CD8-positive, alpha-beta memory T cell (primary cell): Measurements from ENCODE around the gene BLOC1S1. TPM values are rescaled to one million over a fixed set of nuclear protein-coding genes. Genes with fewer than 3 reads are reported as not detected.

Experiments
- CTCF ChIA-PET: fragments of 350-600 bp; sonication (Branson Sonifier 250); formaldehyde crosslinking; loops from one replicate; lab custom pipeline; 2021; ENCODE audit warnings: antibody characterized with exemption; lab: Charles Lee
- POLR2A ChIA-PET: fragments of 350-600 bp; sonication (Branson Sonifier 250); formaldehyde crosslinking; loops from one replicate; lab custom pipeline; 2021; ENCODE audit warnings: antibody characterized with exemption; lab: Charles Lee
- DNase-seq, 5 donors: peaks; one replicate each; pipeline versions ENCODE4 v3.0.0 to v3.0.0-alpha.2; 2020 to 2022; ENCODE audit warnings: mixed read lengths in 1 of 5
- H3K27ac ChIP-seq: one replicate; pipeline ENCODE4 v1.7.0; 2013; ENCODE audit warnings: low read depth, mild to moderate bottlenecking, low read length, moderate library complexity
- H3K27me3 ChIP-seq: 2 replicates; pipeline ENCODE4 v1.7.0; 2013; ENCODE audit warnings: low read length, mild to moderate bottlenecking; ENCODE audit not compliant: insufficient read depth, poor library complexity, severe bottlenecking
- H3K36me3 ChIP-seq: 2 replicates; pipeline ENCODE4 v1.7.0; 2013; ENCODE audit warnings: mild to moderate bottlenecking, low read length, moderate library complexity; ENCODE audit not compliant: insufficient read depth
- H3K4me1 ChIP-seq: 2 replicates; pipeline ENCODE4 v1.7.0; 2013; ENCODE audit warnings: mild to moderate bottlenecking, low read length, moderate library complexity; ENCODE audit not compliant: insufficient read depth
- H3K4me3 ChIP-seq: 2 replicates; pipeline ENCODE4 v1.7.0; 2013; ENCODE audit warnings: mild to moderate bottlenecking, low read length
- H3K9me3 ChIP-seq: 2 replicates; pipeline ENCODE4 v1.7.0; 2013; ENCODE audit warnings: mild to moderate bottlenecking, low read length
- H3K27ac Mint-ChIP-seq, 8 donors: one replicate each; pipeline ENCODE4 v1.8.0; 2020 to 2021; ENCODE audit warnings: mixed read lengths in 8 of 8, mild to moderate bottlenecking in 6 of 8, inconsistent platforms in 3 of 8, moderate library complexity in 3 of 8
- H3K27me3 Mint-ChIP-seq, 2 donors: one replicate each; pipeline ENCODE4 v1.8.0; 2020 to 2021; ENCODE audit warnings: mixed read lengths in 2 of 2, mild to moderate bottlenecking in 1 of 2, moderate library complexity in 1 of 2
- H3K36me3 Mint-ChIP-seq, 3 donors: one replicate each; pipeline ENCODE4 v1.8.0; 2020 to 2021; ENCODE audit warnings: mixed read lengths in 3 of 3, inconsistent platforms in 1 of 3, mild to moderate bottlenecking in 1 of 3
- H3K4me1 Mint-ChIP-seq, 3 donors: one replicate each; pipeline ENCODE4 v1.8.0; 2020 to 2021; ENCODE audit warnings: mixed read lengths in 3 of 3, inconsistent platforms in 1 of 3, mild to moderate bottlenecking in 1 of 3
- H3K4me3 Mint-ChIP-seq, 7 donors: one replicate each; pipeline ENCODE4 v1.8.0; 2020 to 2021; ENCODE audit warnings: mixed read lengths in 7 of 7, mild to moderate bottlenecking in 6 of 7, moderate library complexity in 4 of 7, inconsistent platforms in 2 of 7
- H3K9me3 Mint-ChIP-seq, 5 donors: one replicate each; pipeline ENCODE4 v1.8.0; 2020 to 2022; ENCODE audit warnings: mixed read lengths in 5 of 5, mild to moderate bottlenecking in 3 of 5, moderate library complexity in 2 of 5, inconsistent platforms in 1 of 5
- polyA plus RNA-seq: library from polyadenylated mRNA; unstranded; fragments of 300-500 nt; fragmentation: Illumina TruSeq; gene quantifications from one replicate; pipeline ENCODE4 v1.2.3, GENCODE V29; 2021
- total RNA-seq, 2 experiments: library from RNA; stranded (reverse); gene quantifications; one replicate each; pipeline ENCODE4 v1.2.3, GENCODE V29; 2021

Gene BLOC1S1
- total and polyA plus RNA-seq, 3 experiments from 2014 or later = 90.2 to 110 (median 97.5) TPM

DNA sequence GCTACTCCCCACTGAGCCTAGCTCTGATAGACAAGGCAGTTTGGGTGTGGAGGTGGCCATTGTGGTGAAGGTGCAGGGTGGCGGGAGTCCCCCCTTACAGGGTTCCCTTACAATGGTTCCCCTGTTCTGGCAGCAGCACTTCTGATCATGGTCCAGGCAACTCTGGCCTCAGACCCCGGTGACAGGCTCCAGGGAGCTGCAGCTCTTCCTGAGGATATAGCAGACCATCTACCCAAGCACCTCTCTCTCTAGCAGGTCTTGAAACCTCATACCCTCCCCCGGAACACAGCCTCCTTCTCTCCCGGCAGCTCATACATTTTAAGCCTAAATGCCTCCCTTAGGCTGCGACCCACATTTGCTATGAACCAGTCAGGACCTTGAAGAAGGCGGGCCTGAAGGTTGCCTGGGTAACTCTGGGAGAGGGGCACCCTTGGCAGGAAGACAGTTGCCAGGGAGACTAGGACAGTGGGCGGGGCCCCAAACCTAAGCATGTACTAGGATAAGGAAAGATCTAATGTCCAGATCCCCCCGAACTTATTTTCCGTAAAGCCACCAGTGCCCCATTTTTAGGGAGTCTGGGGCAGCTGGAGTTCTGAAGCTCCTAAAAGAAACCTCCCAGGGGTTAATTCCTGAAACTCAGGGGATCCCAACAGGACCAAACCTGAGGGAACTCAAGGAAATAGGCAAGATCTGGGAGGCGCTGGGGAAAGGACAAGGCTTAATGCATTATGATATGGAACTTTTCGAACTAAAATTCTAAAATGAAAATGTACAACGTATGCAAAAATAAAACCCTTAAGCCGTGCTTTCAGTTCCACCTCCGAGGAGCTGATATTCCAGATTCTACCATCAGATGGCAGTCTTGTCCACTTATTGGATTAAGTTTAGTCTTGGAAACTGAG lies 22.5 kb downstream of the BLOC1S1 start:
- peaks cover 25% of the 10 kb centered on the region for H3K4me1 ChIP-seq
- Mint-ChIP-seq H3K9me3 (no peaks in the 10 kb centered on the region), H3K27me3 (no peaks in the 10 kb centered on the region), H3K4me1 (peaks cover 26 to 38% (median 27%) of the 10 kb centered on the region in 3 donors), H3K27ac (peak overlapping the region; percentile 91 to 98 (median 92)), H3K4me3 (peak overlapping the region; percentile 81 to 96 (median 85)), H3K36me3 (peaks cover 0 to 2% (median 0%) of the 10 kb centered on the region in 3 donors)
- H3K27me3 ChIP-seq = no peaks in the 10 kb centered on the region
- H3K4me3 ChIP-seq = peak overlapping the region; percentile 95
- POLR2A ChIA-PET = interaction anchor here (0.5 to 2.2 kb wide), 12 partner anchors 9 to 451 kb away, joined by 3 to 12 read pairs (median 4); partner anchors contain the start of genes BLOC1S1, CD63, RAB5B and SMARCC2
- no peaks in the 10 kb centered on the region for H3K9me3 ChIP-seq
- DNase-seq = peak; percentile 48 to 85 (median 75)
- H3K27ac ChIP-seq = peak overlapping the region; percentile 82
- CTCF ChIA-PET = interaction anchor here (0.7 to 6.5 kb wide), 39 partner anchors 9 to 621 kb away, joined by 3 to 78 read pairs (median 4); partner anchors contain the start of genes BLOC1S1, CD63, ORMDL2 and PYM1
- H3K36me3 ChIP-seq = no peaks in the 10 kb centered on the region

DNA sequence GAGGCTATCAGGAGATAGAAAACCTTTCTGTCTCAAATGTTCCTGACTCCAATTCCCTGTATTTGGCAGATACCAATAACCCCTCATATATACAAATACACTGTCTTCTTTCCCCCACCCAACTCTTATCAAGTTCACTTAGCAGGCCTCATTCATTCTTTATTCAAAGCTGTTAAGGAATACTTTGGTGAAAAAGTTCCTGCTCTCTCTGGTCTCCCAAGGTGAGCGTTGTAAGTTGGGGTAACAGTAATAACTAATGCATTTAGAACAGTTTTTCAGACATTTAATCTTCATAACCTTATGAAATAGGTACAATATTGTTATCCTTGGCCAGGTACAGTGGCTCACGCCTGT lies 23.2 kb downstream of the BLOC1S1 start:
- H3K9me3 Mint-ChIP-seq = no peaks in the 10 kb centered on the region
- POLR2A ChIA-PET = interaction anchor here (1.0 to 2.2 kb wide), 8 partner anchors 9 to 451 kb away, joined by 3 to 12 read pairs (median 7); partner anchors contain the start of genes BLOC1S1, CD63, RAB5B and SMARCC2
- H3K27me3 Mint-ChIP-seq = no peaks in the 10 kb centered on the region
- no peak overlapping the region for H3K4me3 ChIP-seq
- H3K36me3 Mint-ChIP-seq = peaks cover 0 to 5% (median 0%) of the 10 kb centered on the region in 3 donors
- H3K27ac ChIP-seq = no peak overlapping the region
- CTCF ChIA-PET = interaction anchor here (1.0 to 6.5 kb wide), 33 partner anchors 9 to 467 kb away, joined by 3 to 78 read pairs (median 5); partner anchors contain the start of genes BLOC1S1, CD63, ORMDL2 and PYM1
- H3K27me3 ChIP-seq = no peaks in the 10 kb centered on the region
- peaks cover 30 to 40% (median 33%) of the 10 kb centered on the region in 3 donors for H3K4me1 Mint-ChIP-seq
- H3K9me3 ChIP-seq = no peaks in the 10 kb centered on the region
- peak overlapping the region in 5 of 8 donors; percentile 91 to 95 (median 92) for H3K27ac Mint-ChIP-seq
- peaks cover 27% of the 10 kb centered on the region for H3K4me1 ChIP-seq
- H3K36me3 ChIP-seq = no peaks in the 10 kb centered on the region
- DNase-seq = no peak
- H3K4me3 Mint-ChIP-seq = peak overlapping the region in 5 of 7 donors; percentile 81 to 96 (median 85)

DNA sequence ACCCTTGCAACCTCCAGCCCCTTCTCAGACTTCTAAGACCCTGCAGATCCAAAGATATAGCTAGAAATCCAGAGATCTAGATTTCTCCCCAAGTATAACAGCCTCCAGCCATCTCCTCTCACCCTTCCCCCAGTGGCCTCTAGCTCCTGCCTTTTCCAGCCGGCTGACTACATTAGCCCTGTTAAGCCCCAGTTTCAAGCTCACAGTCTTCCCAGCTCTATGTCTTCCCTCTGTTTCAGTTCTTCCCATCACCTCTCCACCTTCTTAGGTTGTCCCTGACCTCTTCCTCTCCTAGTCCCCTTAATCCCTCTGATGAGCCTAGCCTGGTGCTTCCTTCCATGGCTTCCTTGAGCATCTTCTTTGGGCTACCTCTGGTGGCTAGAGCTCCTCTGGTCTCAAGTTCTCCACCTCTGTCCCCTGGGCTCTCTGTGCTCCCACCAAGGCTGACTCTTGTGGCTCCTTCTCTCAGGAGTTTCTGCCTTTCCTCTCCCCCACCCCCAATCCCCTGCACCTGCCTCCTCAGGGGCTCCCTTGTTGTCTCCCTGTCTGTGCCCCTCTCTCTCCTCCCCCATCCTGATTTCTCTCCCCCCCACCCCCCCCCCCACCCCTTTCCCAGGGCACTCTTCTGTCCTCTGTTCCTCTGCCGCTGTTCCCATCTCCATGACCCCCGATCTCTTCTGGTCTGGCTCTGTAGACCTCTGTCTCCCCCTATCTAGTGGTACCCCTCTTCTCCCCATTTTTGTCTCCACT lies 26.3 kb downstream of the BLOC1S1 start:
- no peaks in the 10 kb centered on the region for H3K9me3 Mint-ChIP-seq
- H3K9me3 ChIP-seq = no peaks in the 10 kb centered on the region
- ChIA-PET POLR2A (no interaction called here), CTCF (interaction anchor here (0.8 to 6.5 kb wide), 6 partner anchors 76 to 287 kb away, joined by 3 to 78 read pairs (median 3); partner anchors contain the start of genes DGKA, ORMDL2 and SARNP)
- H3K4me1 ChIP-seq = peaks cover 37% of the 10 kb centered on the region
- H3K27ac Mint-ChIP-seq = peak overlapping the region; percentile 15 to 98 (median 85)
- DNase-seq = no peak
- no peaks in the 10 kb centered on the region for H3K36me3 ChIP-seq
- peak overlapping the region; percentile 59 for H3K4me3 ChIP-seq
- H3K4me1 Mint-ChIP-seq = peaks cover 44 to 55% (median 52%) of the 10 kb centered on the region in 3 donors
- peak overlapping the region; percentile 42 for H3K27ac ChIP-seq
- peak overlapping the region; percentile 70 to 91 (median 82) for H3K4me3 Mint-ChIP-seq
- no peaks in the 10 kb centered on the region for H3K27me3 Mint-ChIP-seq
- H3K27me3 ChIP-seq = no peaks in the 10 kb centered on the region
- peaks cover 0 to 5% (median 0%) of the 10 kb centered on the region in 3 donors for H3K36me3 Mint-ChIP-seq

DNA sequence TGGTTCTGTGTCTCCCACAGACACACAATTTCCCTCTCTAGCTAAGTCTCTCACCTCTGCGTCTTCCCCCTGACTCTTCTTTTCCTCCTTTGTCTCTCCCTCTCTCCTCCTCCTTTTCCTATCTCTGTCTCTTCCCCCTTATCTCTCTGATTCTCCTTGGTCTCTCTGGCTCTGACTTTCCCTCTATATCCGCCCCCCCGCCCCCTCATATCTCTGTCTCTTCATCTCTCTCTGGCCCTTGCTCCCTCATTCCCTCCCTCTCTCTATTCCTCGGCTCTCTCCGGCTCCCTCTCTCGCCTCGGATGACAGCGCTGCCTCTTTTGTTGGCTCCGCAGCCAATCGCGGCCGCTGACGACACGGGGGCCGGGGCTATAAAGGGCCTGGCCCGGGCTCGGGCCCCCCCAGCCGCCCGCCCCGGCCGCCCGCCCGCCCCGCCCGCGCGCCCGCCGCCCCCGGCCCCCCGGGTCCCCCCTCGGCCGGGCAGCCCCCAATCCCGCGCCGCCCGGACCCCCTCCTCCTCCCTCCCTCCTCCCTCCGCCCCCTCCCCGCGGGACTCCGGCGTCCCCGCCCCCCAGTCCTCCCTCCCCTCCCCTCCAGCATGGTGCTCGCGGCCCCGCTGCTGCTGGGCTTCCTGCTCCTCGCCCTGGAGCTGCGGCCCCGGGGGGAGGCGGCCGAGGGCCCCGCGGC lies 27.0 kb downstream of the BLOC1S1 start, which contains the start of gene GDF11:
TSS of gene GDF11 (plus strand) at position 404 of the 687 bp plus-strand sequence. CDS start at position 599, 195 bp downstream.
- H3K36me3 ChIP-seq = no peaks in the 10 kb centered on the region
- Mint-ChIP-seq H3K36me3 (peaks cover 0 to 5% (median 0%) of the 10 kb centered on the region in 3 donors), H3K27me3 (no peaks in the 10 kb centered on the region), H3K4me1 (peaks cover 37 to 53% (median 47%) of the 10 kb centered on the region in 3 donors), H3K4me3 (peak within 1 kb of the TSS; percentile 90 to 96 (median 93)), H3K9me3 (no peaks in the 10 kb centered on the region), H3K27ac (peak within 1 kb of the TSS; percentile 60 to 98 (median 88))
- peak within 1 kb of the TSS; percentile 59 for H3K4me3 ChIP-seq
- peak within 1 kb of the TSS; percentile 56 for H3K27ac ChIP-seq
- CTCF ChIA-PET = interaction anchor here (0.9 to 2.8 kb wide), 8 partner anchors 13 to 287 kb away, joined by 3 to 16 read pairs (median 3); partner anchors contain the start of genes DGKA and ORMDL2
- peaks cover 30% of the 10 kb centered on the region for H3K4me1 ChIP-seq
- H3K9me3 ChIP-seq = no peaks in the 10 kb centered on the region
- DNase-seq = peak; percentile 61 to 83 (median 68)
- no peaks in the 10 kb centered on the region for H3K27me3 ChIP-seq
- POLR2A ChIA-PET = interaction anchor here (0.6 to 1.5 kb wide), 6 partner anchors 14 to 265 kb away, joined by 3 to 6 read pairs (median 4); partner anchors contain the start of genes BLOC1S1, DNAJC14 and RAB5B

DNA sequence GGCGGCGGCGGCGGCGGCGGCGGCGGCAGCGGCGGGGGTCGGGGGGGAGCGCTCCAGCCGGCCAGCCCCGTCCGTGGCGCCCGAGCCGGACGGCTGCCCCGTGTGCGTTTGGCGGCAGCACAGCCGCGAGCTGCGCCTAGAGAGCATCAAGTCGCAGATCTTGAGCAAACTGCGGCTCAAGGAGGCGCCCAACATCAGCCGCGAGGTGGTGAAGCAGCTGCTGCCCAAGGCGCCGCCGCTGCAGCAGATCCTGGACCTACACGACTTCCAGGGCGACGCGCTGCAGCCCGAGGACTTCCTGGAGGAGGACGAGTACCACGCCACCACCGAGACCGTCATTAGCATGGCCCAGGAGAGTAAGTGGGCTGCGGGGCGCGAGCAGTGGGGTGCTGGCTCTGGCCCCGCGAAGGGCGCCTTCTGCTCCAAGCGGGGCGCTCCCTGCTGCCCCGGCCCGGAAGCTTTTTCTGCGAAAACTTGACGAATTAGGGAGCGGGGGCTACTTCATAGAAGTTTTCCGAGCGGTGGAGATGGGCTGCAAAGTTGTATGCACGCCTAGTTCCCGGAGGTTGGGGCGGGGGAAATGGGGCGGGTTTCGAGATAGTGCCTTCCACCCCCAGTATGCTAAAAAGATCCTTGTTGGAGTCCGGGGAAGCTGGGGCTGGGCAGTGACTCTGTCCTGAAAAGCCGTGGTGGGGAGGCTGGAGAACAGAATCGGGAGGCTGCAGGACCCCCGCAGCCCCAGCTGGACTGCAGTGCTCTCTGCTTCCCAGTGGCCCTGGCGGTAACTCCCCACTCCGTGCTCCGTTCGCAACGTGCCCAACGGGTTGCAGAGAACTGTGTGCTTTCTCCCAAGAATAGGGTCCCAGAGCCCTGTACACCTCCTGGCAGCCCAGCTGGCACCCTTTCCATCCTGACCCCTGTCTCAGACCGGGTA lies 27.8 kb downstream of the BLOC1S1 start:
- peak overlapping the region; percentile 54 for H3K4me3 ChIP-seq
- peaks cover 0 to 7% (median 0%) of the 10 kb centered on the region in 3 donors for H3K36me3 Mint-ChIP-seq
- H3K36me3 ChIP-seq = no peaks in the 10 kb centered on the region
- DNase-seq = peak in 4 of 5 donors; percentile 31 to 65 (median 34)
- H3K4me1 ChIP-seq = peaks cover 23% of the 10 kb centered on the region
- no peaks in the 10 kb centered on the region for H3K9me3 Mint-ChIP-seq
- peak overlapping the region; percentile 56 for H3K27ac ChIP-seq
- ChIA-PET POLR2A (interaction anchor here (0.6 to 1.5 kb wide), 6 partner anchors 14 to 264 kb away, joined by 3 to 6 read pairs (median 4); partner anchors contain the start of genes BLOC1S1, DNAJC14 and RAB5B), CTCF (interaction anchor here (0.7 to 2.8 kb wide), 10 partner anchors 12 to 446 kb away, joined by 3 to 16 read pairs (median 3); partner anchors contain the start of genes ORMDL2 and SMARCC2)
- H3K27me3 Mint-ChIP-seq = no peaks in the 10 kb centered on the region
- H3K4me3 Mint-ChIP-seq = peak overlapping the region; percentile 90 to 96 (median 93)
- no peaks in the 10 kb centered on the region for H3K9me3 ChIP-seq
- H3K4me1 Mint-ChIP-seq = peaks cover 30 to 47% (median 42%) of the 10 kb centered on the region in 3 donors
- no peaks in the 10 kb centered on the region for H3K27me3 ChIP-seq
- peak overlapping the region; percentile 60 to 93 (median 84) for H3K27ac Mint-ChIP-seq

DNA sequence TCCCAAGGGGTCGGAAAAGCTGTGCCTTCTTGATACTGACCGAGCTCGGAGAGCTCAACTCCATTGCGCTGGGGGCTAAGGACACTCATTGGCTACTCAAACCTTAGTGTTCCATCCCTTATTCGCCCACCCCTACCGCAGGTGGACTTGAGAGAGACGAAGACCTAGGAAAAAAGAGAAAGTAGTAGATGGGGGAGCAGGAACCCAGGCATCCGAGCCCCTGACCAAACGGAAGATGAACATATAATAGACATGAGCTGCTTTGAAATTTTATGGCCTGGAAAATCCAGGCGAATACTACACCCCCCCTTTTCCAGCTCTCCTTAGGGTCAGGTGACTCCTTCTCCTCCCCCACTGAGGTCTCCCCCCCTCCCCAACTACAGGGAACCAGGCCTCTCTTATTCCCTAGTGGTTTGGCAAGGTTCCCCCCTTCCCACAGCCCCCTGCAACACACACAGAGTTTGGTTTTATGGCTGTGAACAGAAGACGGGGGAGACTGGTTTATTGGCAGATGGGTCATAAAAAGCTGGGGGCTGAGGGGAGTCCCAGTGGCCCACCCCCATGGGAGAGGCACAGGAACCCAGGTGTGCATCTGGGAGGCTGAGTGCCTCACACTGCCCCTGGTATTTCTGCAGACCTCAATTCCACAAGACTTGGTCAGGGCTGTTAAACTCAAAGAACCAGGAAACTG lies 28.6 kb downstream of the BLOC1S1 start:
- peak overlapping the region; percentile 10 for H3K27ac ChIP-seq
- POLR2A ChIA-PET = interaction anchor here (0.5 to 1.5 kb wide), 5 partner anchors 80 to 263 kb away, joined by 3 to 6 read pairs (median 4); partner anchors contain the start of genes DNAJC14 and RAB5B
- H3K4me1 ChIP-seq = peaks cover 20% of the 10 kb centered on the region
- no peaks in the 10 kb centered on the region for H3K9me3 Mint-ChIP-seq
- H3K36me3 ChIP-seq = no peaks in the 10 kb centered on the region
- no peak for DNase-seq
- peaks cover 28 to 44% (median 42%) of the 10 kb centered on the region in 3 donors for H3K4me1 Mint-ChIP-seq
- H3K27me3 Mint-ChIP-seq = no peaks in the 10 kb centered on the region
- peak overlapping the region; percentile 26 to 93 (median 82) for H3K27ac Mint-ChIP-seq
- CTCF ChIA-PET = interaction anchor here (0.7 to 2.8 kb wide), 8 partner anchors 11 to 445 kb away, joined by 3 to 16 read pairs (median 4); partner anchors contain the start of gene SMARCC2
- peak overlapping the region; percentile 90 to 96 (median 93) for H3K4me3 Mint-ChIP-seq
- H3K4me3 ChIP-seq = peak overlapping the region; percentile 54
- no peaks in the 10 kb centered on the region for H3K9me3 ChIP-seq
- H3K27me3 ChIP-seq = no peaks in the 10 kb centered on the region
- H3K36me3 Mint-ChIP-seq = peaks cover 0 to 15% (median 3%) of the 10 kb centered on the region in 3 donors
